HepG2 (cell line): ENCODE data around the gene WWTR1. TPM values are rescaled to one million over a fixed set of nuclear protein-coding genes. Genes with fewer than 3 reads are reported as not detected.

Experiments used
- ATAC-seq: fragments of 200-7000 bp; cut with Tn5 transposase; 3 replicates; pipeline ENCODE4 v1.9.1; 2020; ENCODE audit warnings: mild to moderate bottlenecking, moderate library complexity
- BruUV-seq: library from RNA; stranded (reverse); fragments of 400-500 nt; replicated peaks from 2 replicates; lab custom pipeline; 2021; lab: Mats Ljungman, UMichigan
- CTCF ChIA-PET: fragments of 300-600 bp; formaldehyde crosslinking; extraction: SDS; loops from one replicate; lab custom pipeline; 2021; ENCODE audit warnings: low total read pairs, inconsistent platforms, low intra/inter-chr PET ratio; lab: Yijun Ruan, JAX
- POLR2A ChIA-PET: fragments of 350-600 bp; sonication (Branson Sonifier 250); formaldehyde crosslinking; loops from one replicate; lab custom pipeline; 2020; ENCODE audit warnings: antibody characterized with exemption, inconsistent platforms; lab: Yijun Ruan, JAX
- DNase-seq: peaks from one replicate; pipeline ENCODE4 v3.0.0-alpha.2; 2015; ENCODE audit warnings: low spot score
- FAIRE-seq: peaks from 3 replicates; lab custom pipeline; 2011; peaks lifted over from hg19 to GRCh38; lab: Jason Lieb, UNC
- H2AFZ ChIP-seq: one replicate; pipeline ENCODE4 v1.6.1; 2011; ENCODE audit warnings: low read length, inconsistent platforms
- H3K27ac ChIP-seq: fragments of 300-600 bp; 3 replicates; pipeline ENCODE4 v1.8.0; 2011; ENCODE audit warnings: mixed run types, mild to moderate bottlenecking, mixed read lengths, low read length, inconsistent platforms; ENCODE audit not compliant: insufficient read depth; ENCODE audit errors: extremely low read length
- H3K27me3 ChIP-seq, 2 experiments: fragments of 200-600 bp in 1 of 2; 2 replicates in 1 of 2; 3 replicates in 1 of 2; pipeline versions ENCODE4 v1.6.0 to v1.8.0; 2011; ENCODE audit warnings: low read length in 2 of 2, mild to moderate bottlenecking in 2 of 2, moderate library complexity in 2 of 2, inconsistent platforms in 1 of 2; ENCODE audit not compliant: insufficient read depth in 2 of 2, control insufficient read depth in 1 of 2
- H3K36me3 ChIP-seq, 2 experiments: fragments of 200-600 bp in 1 of 2; replicated peaks in 1 of 2; 2 replicates in 1 of 2; 3 replicates in 1 of 2; pipeline versions ENCODE4 v1.5.1 to v1.8.0; 2011; ENCODE audit warnings: low read length in 2 of 2, inconsistent platforms in 1 of 2; ENCODE audit not compliant: insufficient read depth in 2 of 2, control insufficient read depth in 1 of 2
- H3K4me1 ChIP-seq: 2 replicates; pipeline ENCODE4 v1.5.1; 2012; ENCODE audit warnings: low read length, inconsistent platforms; ENCODE audit not compliant: insufficient read depth
- H3K4me2 ChIP-seq: 2 replicates; pipeline ENCODE4 v1.6.0; 2011; ENCODE audit warnings: low read depth, low read length, inconsistent platforms
- H3K4me3 ChIP-seq, 3 experiments: fragments of 200-600 bp in 1 of 3; sonication (generic), shearing (Covaris generic) in 1 of 3; replicated peaks in 1 of 3; 2 replicates each; pipeline ENCODE4 v1.5.1; 2011 to 2016; ENCODE audit warnings: low read length in 3 of 3, inconsistent platforms in 2 of 3, low read depth in 2 of 3, mild to moderate bottlenecking in 2 of 3, control low read depth in 1 of 3, mixed read lengths in 1 of 3; ENCODE audit not compliant: insufficient read depth in 1 of 3
- H3K79me2 ChIP-seq: one replicate; pipeline ENCODE4 v1.6.1; 2011; ENCODE audit warnings: low read length, inconsistent platforms; ENCODE audit not compliant: insufficient read depth
- H3K9ac ChIP-seq: 2 replicates; pipeline ENCODE4 v1.6.0; 2011; ENCODE audit warnings: mild to moderate bottlenecking, low read depth, low read length, inconsistent platforms; ENCODE audit not compliant: insufficient read depth
- H3K9me3 ChIP-seq: 2 replicates; pipeline ENCODE4 v1.5.1; 2012; ENCODE audit warnings: mild to moderate bottlenecking, low read length
- H4K20me1 ChIP-seq: 2 replicates; pipeline ENCODE4 v1.6.0; 2011; ENCODE audit warnings: inconsistent platforms, mild to moderate bottlenecking, low read length, moderate library complexity; ENCODE audit not compliant: insufficient read depth
- BCL6 ChIP-seq: IDR thresholded peaks from 2 replicates; pipeline ENCODE4 v1.6.1; 2016; ENCODE audit warnings: missing genetic modification reagents, missing compliant biosample characterization
- MAFK ChIP-seq, 2 experiments: IDR thresholded peaks in 1 of 2; conservative IDR thresholded peaks in 1 of 2; 2 replicates each; pipeline ENCODE4 v1.6.1; 2011; ENCODE audit warnings: improper control_type of control experiment in 2 of 2, low read length in 2 of 2
- MED8 ChIP-seq: sonication (generic); formaldehyde crosslinking; IDR thresholded peaks from 2 replicates; pipeline ENCODE4 v1.8.1; 2023; ENCODE audit warnings: mild to moderate bottlenecking, missing genetic modification reagents; ENCODE audit not compliant: insufficient replicate concordance
- RARA ChIP-seq: IDR thresholded peaks from 2 replicates; pipeline ENCODE4 v1.6.1; 2016; ENCODE audit warnings: missing genetic modification reagents, missing compliant biosample characterization
- TIGD3 ChIP-seq: sonication (generic); formaldehyde crosslinking; IDR thresholded peaks from 2 replicates; pipeline ENCODE4 v1.5.1; 2020; ENCODE audit warnings: mild to moderate bottlenecking, missing genetic modification reagents, borderline replicate concordance
- ZNF138 ChIP-seq: sonication (generic); formaldehyde crosslinking; IDR thresholded peaks from 2 replicates; pipeline ENCODE4 v1.5.0; 2020; ENCODE audit warnings: mild to moderate bottlenecking, low read depth, missing genetic modification reagents
- ZNF280D ChIP-seq: sonication (generic); formaldehyde crosslinking; IDR thresholded peaks from 2 replicates; pipeline ENCODE4 v1.5.1; 2020; ENCODE audit warnings: mild to moderate bottlenecking, missing genetic modification reagents
- ZNF441 ChIP-seq: sonication (generic); formaldehyde crosslinking; IDR thresholded peaks from 2 replicates; pipeline ENCODE4 v1.7.0; 2021; ENCODE audit warnings: missing genetic modification reagents, borderline replicate concordance
- WGBS: methylation state at CpG from one replicate; pipeline ENCODE4 v1.1.6; 2017; ENCODE audit warnings: low lambda C conversion rate; 5-methylcytosine and 5-hydroxymethylcytosine counted together
- in situ Hi-C: cut with HindIII; loops from 2 replicates; pipeline ENCODE4 v1.10.0; 2017; ENCODE audit warnings: low pct_unique_long_range_greater_than_20kb; ENCODE audit not compliant: extremely low pct_ligation_motif_present
- intact Hi-C: fragments of 100-400 bp; cut with micrococcal nuclease; formaldehyde crosslinking; loops from one replicate; pipeline ENCODE4 v1.10.0; 2022; ENCODE audit not compliant: unreplicated experiment
- polyA plus RNA-seq, 8 experiments: library from polyadenylated mRNA; depleted of rRNA in 3 of 8; stranded (reverse) in 7 of 8; unstranded in 1 of 8; fragments of >200 nt; fragmentation: Illumina TruSeq in 4 of 8; extraction: Trizol in 4 of 8; gene quantifications; 2 replicates each; pipeline versions ENCODE4 v1.2.1 to v1.2.3, GENCODE V29; 2011 to 2016; ENCODE audit warnings: low read depth in 4 of 8, missing spikeins in 1 of 8, mixed read lengths in 1 of 8; ENCODE audit not compliant: insufficient read depth in 1 of 8
- total RNA-seq, 5 experiments: library from RNA; depleted of rRNA; stranded (reverse); fragments of >200 nt; fragmentation: Illumina TruSeq; extraction: Trizol; gene quantifications; 2 replicates each; pipeline ENCODE4 v1.2.3, GENCODE V29; 2016; ENCODE audit warnings: low read depth in 1 of 5
- TF ChIP-seq, protein P1 (sequence below): sonication (generic); formaldehyde crosslinking; conservative IDR thresholded peaks from 2 replicates; pipeline ENCODE4 v1.4.0; 2020; ENCODE audit warnings: missing genetic modification reagents
- TF ChIP-seq, protein P2 (sequence below): sonication (generic); formaldehyde crosslinking; IDR thresholded peaks from 2 replicates; pipeline ENCODE4 v1.5.1; 2020; ENCODE audit warnings: missing genetic modification reagents, mild to moderate bottlenecking, borderline replicate concordance
- TF ChIP-seq, protein P3 (sequence below): sonication (generic); formaldehyde crosslinking; IDR thresholded peaks from 2 replicates; pipeline ENCODE4 v1.8.1; 2023; ENCODE audit warnings: missing genetic modification reagents, inconsistent platforms, borderline replicate concordance

WWTR1 gene
- total and polyA plus RNA-seq, 2 of the 13 experiments (the other 11 are each of a cell fraction or from before 2014, with no cell fraction given), result 19.7 to 139 TPM

GRCh38 chr3:149673393-149673792, 15.6 kb upstream of the WWTR1 start (continued):
- TF ChIP-seq, protein P1, sequence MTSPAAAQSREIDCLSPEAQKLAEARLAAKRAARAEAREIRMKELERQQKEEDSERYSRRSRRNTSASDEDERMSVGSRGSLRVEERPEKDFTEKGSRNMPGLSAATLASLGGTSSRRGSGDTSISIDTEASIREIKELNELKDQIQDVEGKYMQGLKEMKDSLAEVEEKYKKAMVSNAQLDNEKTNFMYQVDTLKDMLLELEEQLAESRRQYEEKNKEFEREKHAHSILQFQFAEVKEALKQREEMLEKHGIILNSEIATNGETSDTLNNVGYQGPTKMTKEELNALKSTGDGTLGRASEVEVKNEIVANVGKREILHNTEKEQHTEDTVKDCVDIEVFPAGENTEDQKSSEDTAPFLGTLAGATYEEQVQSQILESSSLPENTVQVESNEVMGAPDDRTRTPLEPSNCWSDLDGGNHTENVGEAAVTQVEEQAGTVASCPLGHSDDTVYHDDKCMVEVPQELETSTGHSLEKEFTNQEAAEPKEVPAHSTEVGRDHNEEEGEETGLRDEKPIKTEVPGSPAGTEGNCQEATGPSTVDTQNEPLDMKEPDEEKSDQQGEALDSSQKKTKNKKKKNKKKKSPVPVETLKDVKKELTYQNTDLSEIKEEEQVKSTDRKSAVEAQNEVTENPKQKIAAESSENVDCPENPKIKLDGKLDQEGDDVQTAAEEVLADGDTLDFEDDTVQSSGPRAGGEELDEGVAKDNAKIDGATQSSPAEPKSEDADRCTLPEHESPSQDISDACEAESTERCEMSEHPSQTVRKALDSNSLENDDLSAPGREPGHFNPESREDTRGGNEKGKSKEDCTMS (CRISPR knock-in tag), result no peak
- TF ChIP-seq, protein P2, sequence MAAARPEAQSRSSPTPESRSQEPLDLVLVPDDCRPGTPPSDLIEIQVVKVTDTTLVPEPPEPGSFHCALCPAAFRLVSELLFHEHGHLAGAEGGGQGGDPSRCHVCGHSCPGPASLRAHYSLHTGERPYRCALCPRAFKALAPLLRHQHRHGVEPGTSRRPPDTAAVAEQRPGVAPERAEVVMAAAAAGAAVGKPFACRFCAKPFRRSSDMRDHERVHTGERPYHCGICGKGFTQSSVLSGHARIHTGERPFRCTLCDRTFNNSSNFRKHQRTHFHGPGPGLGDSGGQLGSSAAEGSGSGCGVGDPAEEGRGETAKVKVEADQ (CRISPR knock-in tag), result no peak
- no peak for TF ChIP-seq ZNF138

GRCh38 chr3:149670742-149671492, 13.1 kb upstream of the WWTR1 start:
- ChIA-PET POLR2A (interaction anchor here (0.7 to 5.3 kb wide), 5 partner anchors 12 to 99 kb away, joined by 3 to 59 read pairs (median 9); partner anchors contain the start of gene WWTR1), CTCF (no interaction called here)
- BruUV-seq, result no TSS peak
- intact Hi-C loops, result loop anchor here (5.0 kb wide), 1 partner anchor 46 kb away; no protein-coding TSS in a partner anchor
- in situ Hi-C loops, result no loop called here
- Histone ChIP-seq H3K27me3 (no peaks in the 10 kb centered on the region), H3K9me3 (no peaks in the 10 kb centered on the region), H3K4me2 (peak overlapping the region; percentile 100), H2AFZ (peak overlapping the region; percentile 75), H3K36me3 (no peaks in the 10 kb centered on the region), H3K79me2 (no peaks in the 10 kb centered on the region), H3K4me1 (peaks cover 25% of the 10 kb centered on the region), H3K4me3 (peak overlapping the region; percentile 64 to 71 (median 65)), H3K9ac (peak overlapping the region; percentile 61), H3K27ac (peak overlapping the region; percentile 52), H4K20me1 (no peaks in the 10 kb centered on the region)
- FAIRE-seq (peak; percentile 83), DNase-seq (peak; percentile 47), ATAC-seq (peak; percentile 79)
- WGBS, result 1% methylated on average over 10 of the region's 10 CpGs
- 0 out of 2 replicates have a peak, but pooled peaks have one; percentile 54 for TF ChIP-seq ZNF280D (CRISPR knock-in tag)
- TF ChIP-seq MED8 (CRISPR knock-in tag), result no peak
- no peak for TF ChIP-seq MAFK (conservative IDR thresholded peaks at IDR 0.05 in 1 of 2, IDR thresholded peaks at IDR 0.05 in 1 of 2; ENCODE audit: low read length in 2 of 2)
- TF ChIP-seq, protein P3, sequence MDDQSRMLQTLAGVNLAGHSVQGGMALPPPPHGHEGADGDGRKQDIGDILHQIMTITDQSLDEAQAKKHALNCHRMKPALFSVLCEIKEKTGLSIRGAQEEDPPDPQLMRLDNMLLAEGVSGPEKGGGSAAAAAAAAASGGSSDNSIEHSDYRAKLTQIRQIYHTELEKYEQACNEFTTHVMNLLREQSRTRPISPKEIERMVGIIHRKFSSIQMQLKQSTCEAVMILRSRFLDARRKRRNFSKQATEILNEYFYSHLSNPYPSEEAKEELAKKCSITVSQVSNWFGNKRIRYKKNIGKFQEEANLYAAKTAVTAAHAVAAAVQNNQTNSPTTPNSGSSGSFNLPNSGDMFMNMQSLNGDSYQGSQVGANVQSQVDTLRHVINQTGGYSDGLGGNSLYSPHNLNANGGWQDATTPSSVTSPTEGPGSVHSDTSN (CRISPR knock-in tag), result no peak
- TF ChIP-seq BCL6 (CRISPR knock-in tag), result peak; percentile 79
- TF ChIP-seq RARA (CRISPR knock-in tag), result 0 out of 2 replicates have a peak, but pooled peaks have one; percentile 10
- no peak for TF ChIP-seq TIGD3 (CRISPR knock-in tag)
- peak; percentile 77 for TF ChIP-seq ZNF441
